ENCODE results near the gene TMC3. TPM values are rescaled to one million over a fixed set of nuclear protein-coding genes. Genes with fewer than 3 reads are reported as not detected.
A peak's percentile ranks its signal among the peaks of the same experiment; 100 is the strongest.

TMC3 gene
- total and polyA plus RNA-seq, 9 of the 15 experiments (the other 6 are each of a cell fraction or from before 2014, with no cell fraction given): 0.01 to 0.14 TPM; not detected in 7

DNA sequence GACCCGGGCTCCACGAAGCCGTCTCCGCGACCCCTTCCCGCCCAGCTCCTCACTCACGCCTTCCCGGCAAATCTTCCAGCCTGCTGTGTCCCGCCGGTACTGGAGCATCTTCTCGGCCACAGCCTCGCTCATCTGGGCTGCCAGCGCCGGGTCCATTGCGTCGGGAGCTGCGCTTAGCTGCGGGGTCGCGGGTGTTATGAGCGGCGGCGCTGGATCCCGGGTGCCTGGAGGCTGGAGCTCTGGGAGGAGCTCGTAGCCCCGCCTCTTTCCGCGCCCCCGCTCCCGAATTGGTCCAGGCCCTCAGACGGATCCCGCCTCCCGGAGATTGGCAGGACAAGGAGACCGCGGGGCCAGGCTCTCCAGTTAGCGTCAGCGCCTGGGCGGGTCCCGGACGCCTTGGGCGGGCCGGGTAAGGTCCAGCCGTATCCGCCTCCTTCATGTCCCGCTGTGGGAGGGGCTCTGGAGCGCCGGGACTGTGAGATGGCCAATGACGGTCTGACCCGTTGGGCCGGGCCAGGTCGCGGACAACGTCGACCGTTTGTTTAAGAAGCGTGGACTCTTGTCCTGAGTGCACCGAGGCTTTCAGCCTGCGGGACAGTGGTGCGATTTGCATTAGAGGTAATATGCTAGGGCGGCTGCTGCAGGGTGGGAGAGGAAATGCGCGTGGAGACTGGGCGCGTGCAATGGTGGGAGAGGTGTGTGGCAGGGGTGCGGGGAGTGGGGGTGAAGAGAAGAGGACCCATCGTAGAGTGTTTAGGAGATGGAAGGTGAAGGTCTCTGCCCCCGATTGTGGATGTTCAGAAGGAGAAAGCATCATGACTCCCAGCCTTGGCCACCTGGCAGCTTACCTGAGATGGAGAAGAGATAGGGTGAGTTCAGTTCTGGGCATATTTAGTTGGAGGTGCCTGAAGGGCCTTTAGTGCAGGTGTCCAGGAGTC is 49.8 kb downstream of the TMC3 start, which contains the start of gene STARD5 (continued):
- TF ChIP-seq, protein P1, sequence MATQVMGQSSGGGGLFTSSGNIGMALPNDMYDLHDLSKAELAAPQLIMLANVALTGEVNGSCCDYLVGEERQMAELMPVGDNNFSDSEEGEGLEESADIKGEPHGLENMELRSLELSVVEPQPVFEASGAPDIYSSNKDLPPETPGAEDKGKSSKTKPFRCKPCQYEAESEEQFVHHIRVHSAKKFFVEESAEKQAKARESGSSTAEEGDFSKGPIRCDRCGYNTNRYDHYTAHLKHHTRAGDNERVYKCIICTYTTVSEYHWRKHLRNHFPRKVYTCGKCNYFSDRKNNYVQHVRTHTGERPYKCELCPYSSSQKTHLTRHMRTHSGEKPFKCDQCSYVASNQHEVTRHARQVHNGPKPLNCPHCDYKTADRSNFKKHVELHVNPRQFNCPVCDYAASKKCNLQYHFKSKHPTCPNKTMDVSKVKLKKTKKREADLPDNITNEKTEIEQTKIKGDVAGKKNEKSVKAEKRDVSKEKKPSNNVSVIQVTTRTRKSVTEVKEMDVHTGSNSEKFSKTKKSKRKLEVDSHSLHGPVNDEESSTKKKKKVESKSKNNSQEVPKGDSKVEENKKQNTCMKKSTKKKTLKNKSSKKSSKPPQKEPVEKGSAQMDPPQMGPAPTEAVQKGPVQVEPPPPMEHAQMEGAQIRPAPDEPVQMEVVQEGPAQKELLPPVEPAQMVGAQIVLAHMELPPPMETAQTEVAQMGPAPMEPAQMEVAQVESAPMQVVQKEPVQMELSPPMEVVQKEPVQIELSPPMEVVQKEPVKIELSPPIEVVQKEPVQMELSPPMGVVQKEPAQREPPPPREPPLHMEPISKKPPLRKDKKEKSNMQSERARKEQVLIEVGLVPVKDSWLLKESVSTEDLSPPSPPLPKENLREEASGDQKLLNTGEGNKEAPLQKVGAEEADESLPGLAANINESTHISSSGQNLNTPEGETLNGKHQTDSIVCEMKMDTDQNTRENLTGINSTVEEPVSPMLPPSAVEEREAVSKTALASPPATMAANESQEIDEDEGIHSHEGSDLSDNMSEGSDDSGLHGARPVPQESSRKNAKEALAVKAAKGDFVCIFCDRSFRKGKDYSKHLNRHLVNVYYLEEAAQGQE (IDR thresholded peaks at IDR 0.05; ENCODE audit: borderline replicate concordance): peak; percentile 60
- TF ChIP-seq, protein P1 (CRISPR knock-in tag; IDR thresholded peaks at IDR 0.05; ENCODE audit: low read depth): no peak
- no peak for TF ChIP-seq ZNF197 (CRISPR knock-in tag; IDR thresholded peaks at IDR 0.05; ENCODE audit: low read depth)
- TF ChIP-seq MEIS2 (IDR thresholded peaks at IDR 0.05; ENCODE audit: partially characterized antibody): peak; percentile 55
- peak; percentile 63 for TF ChIP-seq HMGN3 (IDR thresholded peaks at IDR 0.05; ENCODE audit: borderline replicate concordance, extremely low read depth, insufficient read length, low read depth, low read length)
- no peak for TF ChIP-seq BRCA1 (IDR thresholded peaks at IDR 0.05)
- TF ChIP-seq BRCA1 (CRISPR knock-in tag; IDR thresholded peaks at IDR 0.05): no peak
- 0 out of 4 replicates have a peak, but pooled peaks of 1 of the 2 experiments have one; percentile 18 for TF ChIP-seq TEAD1 (CRISPR knock-in tag; IDR thresholded peaks at IDR 0.05)
- TF ChIP-seq ZNF311 (CRISPR knock-in tag; IDR thresholded peaks at IDR 0.05): no peak
- peak; percentile 72; the same call in 1 of the 2 replicates for TF ChIP-seq MBD2 (IDR thresholded peaks at IDR 0.05; ENCODE audit: borderline replicate concordance, low read depth)
- TF ChIP-seq, protein P2, sequence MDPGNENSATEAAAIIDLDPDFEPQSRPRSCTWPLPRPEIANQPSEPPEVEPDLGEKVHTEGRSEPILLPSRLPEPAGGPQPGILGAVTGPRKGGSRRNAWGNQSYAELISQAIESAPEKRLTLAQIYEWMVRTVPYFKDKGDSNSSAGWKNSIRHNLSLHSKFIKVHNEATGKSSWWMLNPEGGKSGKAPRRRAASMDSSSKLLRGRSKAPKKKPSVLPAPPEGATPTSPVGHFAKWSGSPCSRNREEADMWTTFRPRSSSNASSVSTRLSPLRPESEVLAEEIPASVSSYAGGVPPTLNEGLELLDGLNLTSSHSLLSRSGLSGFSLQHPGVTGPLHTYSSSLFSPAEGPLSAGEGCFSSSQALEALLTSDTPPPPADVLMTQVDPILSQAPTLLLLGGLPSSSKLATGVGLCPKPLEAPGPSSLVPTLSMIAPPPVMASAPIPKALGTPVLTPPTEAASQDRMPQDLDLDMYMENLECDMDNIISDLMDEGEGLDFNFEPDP (CRISPR knock-in tag; IDR thresholded peaks at IDR 0.05): no peak
- TF ChIP-seq BCOR (IDR thresholded peaks at IDR 0.05): peak; percentile 30; the same call in 1 of the 2 replicates
- peak; percentile 47; the same call in 1 of the 2 replicates for TF ChIP-seq HDGF (IDR thresholded peaks at IDR 0.05)
- TF ChIP-seq ZNF146 (CRISPR knock-in tag; IDR thresholded peaks at IDR 0.05; ENCODE audit: unreplicated experiment): no peak
- TF ChIP-seq, protein P3, sequence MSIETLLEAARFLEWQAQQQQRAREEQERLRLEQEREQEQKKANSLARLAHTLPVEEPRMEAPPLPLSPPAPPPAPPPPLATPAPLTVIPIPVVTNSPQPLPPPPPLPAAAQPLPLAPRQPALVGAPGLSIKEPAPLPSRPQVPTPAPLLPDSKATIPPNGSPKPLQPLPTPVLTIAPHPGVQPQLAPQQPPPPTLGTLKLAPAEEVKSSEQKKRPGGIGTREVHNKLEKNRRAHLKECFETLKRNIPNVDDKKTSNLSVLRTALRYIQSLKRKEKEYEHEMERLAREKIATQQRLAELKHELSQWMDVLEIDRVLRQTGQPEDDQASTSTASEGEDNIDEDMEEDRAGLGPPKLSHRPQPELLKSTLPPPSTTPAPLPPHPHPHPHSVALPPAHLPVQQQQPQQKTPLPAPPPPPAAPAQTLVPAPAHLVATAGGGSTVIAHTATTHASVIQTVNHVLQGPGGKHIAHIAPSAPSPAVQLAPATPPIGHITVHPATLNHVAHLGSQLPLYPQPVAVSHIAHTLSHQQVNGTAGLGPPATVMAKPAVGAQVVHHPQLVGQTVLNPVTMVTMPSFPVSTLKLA (conservative IDR thresholded peaks at IDR 0.05): no peak; a peak in 1 of 4 replicates
